GM12878 (cell line): ENCODE data around the gene SFSWAP. TPM values are rescaled to one million over a fixed set of nuclear protein-coding genes. Genes with fewer than 3 reads are reported as not detected.

Experiments used
- ATAC-seq: fragments of 200-7000 bp; cut with Tn5 transposase; 3 replicates; pipeline ENCODE4 v1.9.1; 2020; ENCODE audit warnings: mild to moderate bottlenecking, moderate library complexity
- BruUV-seq: library from RNA; stranded (reverse); fragments of 400-500 nt; replicated peaks from 2 replicates; lab custom pipeline; 2021; lab: Mats Ljungman, UMichigan
- CTCF ChIA-PET: fragments of 300-600 bp; sonication (Branson Sonifier 250); formaldehyde crosslinking; extraction: SDS; loops from one replicate; lab custom pipeline; 2021; ENCODE audit warnings: inconsistent platforms; lab: Yijun Ruan, JAX
- POLR2A ChIA-PET: fragments of 350-600 bp; formaldehyde crosslinking; extraction: SDS; loops from one replicate; lab custom pipeline; 2021; ENCODE audit warnings: inconsistent platforms; lab: Charles Lee
- RAD21 ChIA-PET: fragments of 300-600 bp; sonication (Branson Sonifier 250); formaldehyde crosslinking; loops from one replicate; lab custom pipeline; 2023; ENCODE audit warnings: antibody characterized with exemption; ENCODE audit not compliant: unreplicated experiment; lab: Charles Lee
- SMC1A ChIA-PET: fragments of 300-600 bp; sonication (Branson Sonifier 250); formaldehyde crosslinking; loops from one replicate; lab custom pipeline; 2023; ENCODE audit not compliant: unreplicated experiment, uncharacterized antibody; lab: Charles Lee
- DNase-seq: peaks from one replicate; pipeline ENCODE4 v3.0.0-alpha.2; 2011; ENCODE audit warnings: low read depth, low spot score
- FAIRE-seq: peaks from 3 replicates; lab custom pipeline; 2011; peaks lifted over from hg19 to GRCh38; lab: Jason Lieb, UNC
- H2AFZ ChIP-seq: 2 replicates; pipeline ENCODE4 v1.6.0; 2011; ENCODE audit warnings: low read depth, low read length, control low read depth; ENCODE audit not compliant: control insufficient read depth
- H3K27ac ChIP-seq: 2 replicates; pipeline ENCODE4 v1.5.1; 2011; ENCODE audit warnings: control low read depth; ENCODE audit not compliant: control insufficient read depth, insufficient read depth
- H3K27me3 ChIP-seq, 2 experiments: replicated peaks in 1 of 2; 2 replicates each; pipeline versions ENCODE4 v1.6.0 to v1.6.1; 2011; ENCODE audit warnings: low read length in 1 of 2; ENCODE audit not compliant: control insufficient read depth in 2 of 2, insufficient read depth in 2 of 2
- H3K36me3 ChIP-seq, 2 experiments: 2 replicates each; pipeline ENCODE4 v1.5.1; 2011; ENCODE audit warnings: low read length in 1 of 2; ENCODE audit not compliant: control insufficient read depth in 2 of 2, insufficient read depth in 2 of 2
- H3K4me1 ChIP-seq: 2 replicates; pipeline ENCODE4 v1.6.1; 2011; ENCODE audit warnings: mild to moderate bottlenecking, low read length, moderate library complexity, mixed read lengths; ENCODE audit not compliant: control insufficient read depth, insufficient read depth
- H3K4me2 ChIP-seq: 2 replicates; pipeline ENCODE4 v1.6.0; 2011; ENCODE audit warnings: control low read depth; ENCODE audit not compliant: control insufficient read depth, insufficient read depth
- H3K4me3 ChIP-seq: fragments of 200-600 bp; sonication (generic); 2 replicates; pipeline ENCODE4 v1.5.1; 2016
- H3K79me2 ChIP-seq: 2 replicates; pipeline ENCODE4 v1.6.0; 2011; ENCODE audit warnings: low read length; ENCODE audit not compliant: control insufficient read depth, insufficient read depth
- H3K9ac ChIP-seq: 2 replicates; pipeline ENCODE4 v1.8.0; 2011; ENCODE audit warnings: low read length, control low read depth, mixed read lengths; ENCODE audit not compliant: control insufficient read depth, insufficient read depth
- H3K9me3 ChIP-seq: replicated peaks from 3 replicates; pipeline ENCODE4 v1.5.1; 2011; ENCODE audit warnings: mild to moderate bottlenecking, low read length; ENCODE audit not compliant: control insufficient read depth, insufficient read depth
- H4K20me1 ChIP-seq: 2 replicates; pipeline ENCODE4 v1.6.0; 2011; ENCODE audit not compliant: control insufficient read depth, insufficient read depth
- ASH2L ChIP-seq: fragments of 300-600, 200-600 bp; sonication (generic); IDR thresholded peaks from 2 replicates; pipeline ENCODE4 v1.6.1; 2017; ENCODE audit warnings: low read depth, mild to moderate bottlenecking, borderline replicate concordance
- ATF3 ChIP-seq: IDR thresholded peaks from 2 replicates; pipeline ENCODE4 v1.6.1; 2011; ENCODE audit warnings: low read depth, mild to moderate bottlenecking, low read length, moderate library complexity, borderline replicate concordance; ENCODE audit errors: extremely low read depth
- BCL3 ChIP-seq: IDR thresholded peaks from 2 replicates; pipeline ENCODE4 v1.6.1; 2011; ENCODE audit warnings: borderline replicate concordance, low read depth, mild to moderate bottlenecking, moderate library complexity, low read length; ENCODE audit not compliant: insufficient read depth, poor library complexity, severe bottlenecking
- BHLHE40 ChIP-seq, 2 experiments: fragments of 450-650 bp in 1 of 2; IDR thresholded peaks; 2 replicates each; pipeline ENCODE4 v1.6.1; 2011 to 2017; ENCODE audit warnings: low read depth in 2 of 2, borderline replicate concordance in 1 of 2, improper control_type of control experiment in 1 of 2, low read length in 1 of 2, mild to moderate bottlenecking in 1 of 2
- BRCA1 ChIP-seq: IDR thresholded peaks from 2 replicates; pipeline ENCODE4 v1.6.1; 2011; ENCODE audit warnings: low read depth, low read length, improper control_type of control experiment
- HDAC6 ChIP-seq: fragments of 200-600 bp; sonication (generic); IDR thresholded peaks from one replicate; pipeline ENCODE4 v1.8.0; 2017; ENCODE audit warnings: antibody characterized with exemption; ENCODE audit not compliant: unreplicated experiment
- KDM1A ChIP-seq: fragments of 200-600 bp; sonication (generic); IDR thresholded peaks from 2 replicates; pipeline ENCODE4 v1.6.1; 2016; ENCODE audit warnings: borderline replicate concordance
- MAX ChIP-seq: IDR thresholded peaks from 2 replicates; pipeline ENCODE4 v1.6.1; 2012; ENCODE audit warnings: low read depth, low read length, improper control_type of control experiment
- MXI1 ChIP-seq: fragments of 150-350 bp; IDR thresholded peaks from 2 replicates; pipeline ENCODE4 v1.6.1; 2011; ENCODE audit warnings: low read depth, mild to moderate bottlenecking, inconsistent platforms, low read length, improper control_type of control experiment
- NFYA ChIP-seq: IDR thresholded peaks from 2 replicates; pipeline ENCODE4 v1.6.1; 2011; ENCODE audit warnings: low read depth, mild to moderate bottlenecking, low read length, improper control_type of control experiment, borderline replicate concordance
- REST ChIP-seq: IDR thresholded peaks from 2 replicates; pipeline ENCODE4 v1.6.1; 2012; ENCODE audit warnings: mild to moderate bottlenecking, low read depth, low read length
- SIN3A ChIP-seq: IDR thresholded peaks from 2 replicates; pipeline ENCODE4 v1.6.1; 2012; ENCODE audit warnings: low read depth, low read length, improper control_type of control experiment
- STAT1 ChIP-seq: fragments of 450-650 bp; conservative IDR thresholded peaks from 2 replicates; pipeline ENCODE4 v1.6.1; 2014; ENCODE audit warnings: antibody characterized with exemption, mild to moderate bottlenecking
- SUZ12 ChIP-seq: fragments of 200-600 bp; sonication (generic); IDR thresholded peaks from one replicate; pipeline ENCODE4 v1.6.1; 2018; ENCODE audit warnings: antibody characterized with exemption, mild to moderate bottlenecking; ENCODE audit not compliant: unreplicated experiment
- WGBS: methylation state at CpG from one replicate; pipeline ENCODE4 v1.1.6; 2016; ENCODE audit warnings: low lambda C conversion rate; ENCODE audit not compliant: insufficient replicate concordance, insufficient coverage; ENCODE audit errors: missing lambda C conversion rate; 5-methylcytosine and 5-hydroxymethylcytosine counted together
- in situ Hi-C: fragments of 300-500 bp; cut with MboI; formaldehyde crosslinking; loops from 9 replicates; pipeline ENCODE4 v1.14.3; 2018; ENCODE audit warnings: mixed read lengths
- intact Hi-C: fragments of 100-400 bp; cut with micrococcal nuclease; formaldehyde crosslinking; loops from one replicate; pipeline ENCODE4 v1.14.2; 2022; ENCODE audit not compliant: unreplicated experiment
- polyA plus RNA-seq, 11 experiments: library from polyadenylated mRNA; depleted of rRNA in 4 of 11; unstranded in 6 of 11; stranded (reverse) in 5 of 11; fragments of >200 nt; fragmentation: Nextera tagmentation in 4 of 11; fragmentation: Illumina TruSeq in 1 of 11; extraction: Ambion mirVana in 4 of 11; extraction: Trizol in 1 of 11; gene quantifications; 1 replicate in 1 of 11; 2 replicates in 10 of 11; pipeline versions ENCODE4 v1.2.1 to v1.2.3, GENCODE V29; 2011 to 2016; ENCODE audit warnings: inconsistent platforms in 2 of 11, missing spikeins in 2 of 11, low read depth in 1 of 11
- total RNA-seq, 4 experiments: library from RNA; depleted of rRNA in 3 of 4; stranded (reverse); fragments of >200 nt in 3 of 4; fragmentation: Illumina TruSeq in 1 of 4; extraction: Trizol in 1 of 4; gene quantifications; 2 replicates each; pipeline versions ENCODE4 v1.2.1 to v1.2.3, GENCODE V29; 2013 to 2021

The SFSWAP gene
- total and polyA plus RNA-seq, 10 of the 15 experiments (the other 5 are each of a cell fraction or from before 2014, with no cell fraction given), result 1.8 to 48.6 (median 25.0) TPM

GRCh38 chr12:131828671-131829355, 117.9 kb downstream of the SFSWAP start:
- ATAC-seq (peak; percentile 51), FAIRE-seq (no peak), DNase-seq (no peak)
- intact Hi-C loops (no loop called here), in situ Hi-C loops (loop anchor here (10.0 kb wide), 1 partner anchor 724 kb away; no protein-coding TSS in a partner anchor)
- H4K20me1 ChIP-seq, result no peaks in the 10 kb centered on the region
- TF ChIP-seq NFYA, result no peak
- TF ChIP-seq BCL3, result no peak
- peak; percentile 66 for TF ChIP-seq SUZ12
- TF ChIP-seq MXI1, result no peak
- no peak for TF ChIP-seq REST
- TF ChIP-seq BRCA1, result no peak
- TF ChIP-seq ATF3, result no peak
- TF ChIP-seq STAT1, result no peak
- no peak for TF ChIP-seq BHLHE40 (IDR thresholded peaks at IDR 0.05; ENCODE audit: borderline replicate concordance in 1 of 2, low read depth in 2 of 2, low read length in 1 of 2)
- no peak for TF ChIP-seq MAX
- TF ChIP-seq HDAC6, result peak; percentile 58
- no peak for TF ChIP-seq SIN3A
- TF ChIP-seq ASH2L, result no peak
- TF ChIP-seq KDM1A, result no peak
- RAD21 ChIA-PET, result no interaction called here
- no peaks in the 10 kb centered on the region for H3K4me1 ChIP-seq
- SMC1A ChIA-PET, result no interaction called here
- H3K27me3 ChIP-seq, result peaks cover 7 to 9% of the 10 kb centered on the region in 2 experiments
- POLR2A ChIA-PET, result no interaction called here
- H3K79me2 ChIP-seq, result no peaks in the 10 kb centered on the region
- no peak overlapping the region; the same call in 1 of the 2 replicates for H3K4me3 ChIP-seq
- no peaks in the 10 kb centered on the region for H3K36me3 ChIP-seq
- no peaks in the 10 kb centered on the region for H3K9me3 ChIP-seq
- no peak overlapping the region for H3K27ac ChIP-seq
- H2AFZ ChIP-seq, result no peak overlapping the region
- H3K4me2 ChIP-seq, result peak overlapping the region; percentile 86
- 0% methylated on average over 20 of the region's 64 CpGs for WGBS
- CTCF ChIA-PET, result no interaction called here
- H3K9ac ChIP-seq, result no peak overlapping the region
- BruUV-seq, result no TSS peak
